HEK293 (cell line): Measurements from ENCODE around the gene SLAMF9.

Experiments used
- KLF1 ChIP-seq: fragments of 450-650 bp; formaldehyde crosslinking; IDR thresholded peaks from 2 replicates; pipeline ENCODE4 v1.5.1; 2016; ENCODE audit warnings: missing biosample characterization, missing genetic modification characterization
- TF ChIP-seq, protein P1 (sequence below): fragments of 450-650 bp; formaldehyde crosslinking; IDR thresholded peaks from 2 replicates; pipeline ENCODE4 v1.5.1; 2017; ENCODE audit warnings: missing biosample characterization, missing genetic modification characterization
- TF ChIP-seq, protein P2 (sequence below): fragments of 450-650 bp; formaldehyde crosslinking; IDR thresholded peaks from 2 replicates; pipeline ENCODE4 v1.5.1; 2016; ENCODE audit warnings: missing biosample characterization, missing genetic modification characterization

DNA sequence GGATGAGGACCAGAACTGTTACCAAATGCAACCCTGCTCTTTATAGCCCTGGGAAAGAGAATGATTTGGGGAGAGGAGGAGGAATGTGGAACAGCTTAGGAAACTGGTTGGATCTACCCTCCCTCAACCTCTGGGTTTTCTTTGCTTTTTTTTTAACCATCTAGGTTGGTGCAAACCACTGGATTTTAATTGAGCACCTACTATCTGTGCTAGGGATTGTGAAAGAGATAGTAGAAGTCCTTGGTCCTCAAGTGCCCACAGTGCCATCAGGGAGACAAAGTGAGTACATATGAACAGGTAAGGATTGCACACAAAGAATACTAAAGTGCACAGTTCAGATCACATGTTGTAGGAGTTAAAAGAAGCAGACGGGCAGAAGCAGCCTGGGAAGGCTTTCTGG lies 33.4 kb downstream of the SLAMF9 start:
- TF ChIP-seq, protein P1, sequence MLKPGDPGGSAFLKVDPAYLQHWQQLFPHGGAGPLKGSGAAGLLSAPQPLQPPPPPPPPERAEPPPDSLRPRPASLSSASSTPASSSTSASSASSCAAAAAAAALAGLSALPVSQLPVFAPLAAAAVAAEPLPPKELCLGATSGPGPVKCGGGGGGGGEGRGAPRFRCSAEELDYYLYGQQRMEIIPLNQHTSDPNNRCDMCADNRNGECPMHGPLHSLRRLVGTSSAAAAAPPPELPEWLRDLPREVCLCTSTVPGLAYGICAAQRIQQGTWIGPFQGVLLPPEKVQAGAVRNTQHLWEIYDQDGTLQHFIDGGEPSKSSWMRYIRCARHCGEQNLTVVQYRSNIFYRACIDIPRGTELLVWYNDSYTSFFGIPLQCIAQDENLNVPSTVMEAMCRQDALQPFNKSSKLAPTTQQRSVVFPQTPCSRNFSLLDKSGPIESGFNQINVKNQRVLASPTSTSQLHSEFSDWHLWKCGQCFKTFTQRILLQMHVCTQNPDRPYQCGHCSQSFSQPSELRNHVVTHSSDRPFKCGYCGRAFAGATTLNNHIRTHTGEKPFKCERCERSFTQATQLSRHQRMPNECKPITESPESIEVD (tag by site-specific recombination), result no peak
- no peak for TF ChIP-seq KLF1 (tag by site-specific recombination)
- TF ChIP-seq, protein P2, sequence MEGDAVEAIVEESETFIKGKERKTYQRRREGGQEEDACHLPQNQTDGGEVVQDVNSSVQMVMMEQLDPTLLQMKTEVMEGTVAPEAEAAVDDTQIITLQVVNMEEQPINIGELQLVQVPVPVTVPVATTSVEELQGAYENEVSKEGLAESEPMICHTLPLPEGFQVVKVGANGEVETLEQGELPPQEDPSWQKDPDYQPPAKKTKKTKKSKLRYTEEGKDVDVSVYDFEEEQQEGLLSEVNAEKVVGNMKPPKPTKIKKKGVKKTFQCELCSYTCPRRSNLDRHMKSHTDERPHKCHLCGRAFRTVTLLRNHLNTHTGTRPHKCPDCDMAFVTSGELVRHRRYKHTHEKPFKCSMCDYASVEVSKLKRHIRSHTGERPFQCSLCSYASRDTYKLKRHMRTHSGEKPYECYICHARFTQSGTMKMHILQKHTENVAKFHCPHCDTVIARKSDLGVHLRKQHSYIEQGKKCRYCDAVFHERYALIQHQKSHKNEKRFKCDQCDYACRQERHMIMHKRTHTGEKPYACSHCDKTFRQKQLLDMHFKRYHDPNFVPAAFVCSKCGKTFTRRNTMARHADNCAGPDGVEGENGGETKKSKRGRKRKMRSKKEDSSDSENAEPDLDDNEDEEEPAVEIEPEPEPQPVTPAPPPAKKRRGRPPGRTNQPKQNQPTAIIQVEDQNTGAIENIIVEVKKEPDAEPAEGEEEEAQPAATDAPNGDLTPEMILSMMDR (tag by site-specific recombination), result no peak
